AG20443 (cell line): ENCODE results near the gene HLA-DQB2.
"Not testable (repeated sequence)": the region's sequence is repeated elsewhere in the genome, so short reads cannot be mapped to it uniquely, and the experiment has no call there.

Experiments used
- DNase-seq: peaks from one replicate; pipeline ENCODE4 v3.0.0; 2012; ENCODE audit warnings: low spot score, mixed read lengths

HLA-DQB2 gene

DNA sequence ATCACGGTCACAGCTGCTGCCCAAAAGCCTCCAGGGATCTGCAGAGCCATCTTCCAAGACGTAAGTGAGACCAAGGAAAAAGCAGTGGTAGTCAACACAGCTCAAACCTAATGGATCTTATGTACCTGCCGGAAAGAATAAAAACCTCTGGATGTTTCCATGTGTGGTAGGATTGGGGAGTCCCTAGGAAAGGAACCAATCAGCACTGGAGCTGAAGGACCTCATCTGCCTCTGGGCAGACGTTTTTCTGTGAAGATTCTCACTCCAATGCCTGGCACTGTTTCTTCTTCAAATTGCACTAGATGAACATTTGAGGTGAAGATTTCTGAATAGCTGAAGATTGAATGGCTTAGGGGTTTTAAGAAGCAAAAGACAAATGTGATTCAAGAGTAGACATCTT, at the start of gene HLA-DQB2:
TSS of gene HLA-DQB2 (minus strand) at position 112 of the 400 bp plus-strand sequence. CDS start at position 50, 62 bp downstream.
- DNase-seq, result no peak

DNA sequence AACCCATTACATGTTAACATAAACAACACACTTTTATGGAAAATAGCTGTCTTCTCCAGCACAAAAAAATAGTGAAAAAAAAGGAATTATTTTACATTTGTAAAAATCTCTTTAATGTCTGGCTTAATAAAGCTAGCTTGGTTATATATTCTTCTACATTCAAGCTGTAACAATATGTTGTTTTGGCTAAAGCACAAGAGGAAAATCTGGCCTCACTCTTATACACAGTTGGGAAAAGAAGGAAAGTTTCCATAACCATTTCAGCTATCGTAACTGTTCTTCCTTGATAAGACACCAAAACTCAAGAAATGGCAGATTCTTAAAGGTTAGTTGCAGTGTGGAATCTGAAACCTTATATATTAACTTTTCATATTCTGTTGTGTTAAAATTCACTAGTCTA, 45.8 kb upstream of the HLA-DQB2 start:
- no peak for DNase-seq

DNA sequence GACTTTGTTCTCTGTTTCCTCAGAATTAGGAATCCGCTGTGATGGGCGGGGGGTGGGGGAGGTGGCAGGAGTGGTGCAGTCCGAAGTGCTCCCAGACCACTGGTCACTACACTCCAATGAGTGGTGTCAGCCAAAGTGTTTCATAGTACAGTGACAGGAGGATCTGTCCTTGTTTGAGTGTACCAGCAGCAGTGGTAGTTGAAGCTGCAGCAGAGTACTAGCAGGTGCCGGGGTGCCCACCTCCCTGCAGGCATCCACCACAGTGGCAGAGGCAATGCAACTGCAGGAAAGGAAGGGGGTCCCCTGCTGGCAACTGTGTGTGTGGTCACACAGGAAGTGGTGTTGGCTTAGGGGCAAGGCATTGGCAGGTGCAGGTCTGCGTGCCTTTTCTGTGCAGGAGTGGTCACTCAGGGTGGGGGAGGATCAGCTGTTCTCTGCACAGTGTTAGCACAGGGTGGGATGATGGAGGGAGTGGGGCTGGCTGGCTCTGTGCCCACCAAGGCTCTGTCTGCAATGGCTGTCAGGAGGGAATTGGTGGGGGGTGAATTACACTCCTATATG, 43.8 kb upstream of the HLA-DQB2 start:
- no peak for DNase-seq

DNA sequence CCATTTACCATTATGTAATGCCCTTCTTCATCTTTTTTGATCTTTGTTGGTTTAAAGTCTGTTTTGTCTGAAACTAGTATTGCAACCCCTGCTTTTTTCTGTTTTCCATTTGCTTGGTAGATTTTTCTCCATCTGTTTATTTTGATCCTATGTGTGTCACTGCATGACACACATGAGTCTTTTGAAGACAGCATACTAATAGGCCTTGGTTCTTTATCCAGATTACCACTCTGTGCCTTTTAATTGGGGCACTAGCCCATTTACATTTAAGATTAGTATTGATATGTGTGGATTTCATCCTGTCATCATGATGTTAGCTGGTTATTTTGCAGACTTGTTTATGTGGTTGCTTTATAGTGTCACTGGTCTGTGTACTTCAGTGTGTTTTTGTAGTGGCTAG, 42.1 kb upstream of the HLA-DQB2 start:
- DNase-seq, result not testable (repeated sequence)

DNA sequence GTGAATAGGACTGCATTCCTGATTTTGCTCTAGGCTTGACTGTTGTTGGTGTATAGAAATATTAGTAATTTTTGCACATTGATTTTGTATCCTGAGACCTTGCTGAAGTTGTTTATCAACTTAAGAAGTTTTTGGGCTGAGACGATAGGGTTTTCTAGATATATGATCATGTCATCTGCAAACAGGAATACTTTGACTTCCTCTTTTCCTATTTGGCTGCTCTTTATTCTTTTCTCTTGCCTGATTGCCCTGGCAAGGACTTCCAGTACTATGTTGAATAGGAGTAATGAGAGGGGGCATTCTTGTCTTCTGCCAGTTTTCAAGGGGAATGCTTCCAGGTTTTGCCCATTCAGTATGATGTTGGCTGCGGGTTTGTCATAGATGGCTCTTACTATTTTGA, 40.1 kb upstream of the HLA-DQB2 start:
- no peak for DNase-seq

DNA sequence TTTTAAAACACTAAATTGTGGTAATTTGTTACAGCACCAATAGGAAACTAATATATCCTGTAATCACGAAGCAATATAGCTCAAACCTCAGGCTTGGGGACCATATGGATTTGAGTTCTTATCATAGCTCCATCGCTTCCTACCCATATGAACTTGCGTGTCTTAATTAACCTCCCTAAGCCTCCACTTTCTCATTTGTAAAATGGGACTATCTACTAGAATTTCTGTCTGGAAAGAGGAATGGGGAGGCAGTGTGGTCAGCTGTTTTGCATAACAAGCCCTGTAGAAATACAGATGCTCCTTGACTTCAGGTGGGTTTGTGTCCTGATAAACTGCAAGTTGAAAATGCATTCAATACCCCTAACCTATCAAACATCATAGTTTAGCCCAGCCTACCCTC, 36.4 kb upstream of the HLA-DQB2 start:
- DNase-seq, result no peak

DNA sequence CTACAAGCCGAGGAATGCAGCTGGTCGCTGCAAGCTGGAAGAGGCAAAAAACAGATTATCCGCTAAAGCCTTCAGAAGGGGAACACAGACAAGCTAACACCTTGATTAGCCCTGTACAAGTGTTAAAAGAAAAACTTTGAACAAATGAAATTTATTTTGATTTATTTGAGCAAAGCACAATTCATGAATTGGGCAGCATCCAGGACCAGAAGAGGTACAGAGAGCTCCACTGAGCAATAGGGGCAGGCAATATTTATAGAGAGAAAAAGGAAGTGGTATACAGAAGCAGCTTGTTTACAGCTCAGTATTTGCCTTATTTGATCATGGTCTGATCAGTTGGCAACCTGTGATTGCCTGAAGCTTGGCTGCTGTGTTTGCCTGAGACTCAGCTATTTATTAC, 35.8 kb upstream of the HLA-DQB2 start:
- DNase-seq, result no peak

DNA sequence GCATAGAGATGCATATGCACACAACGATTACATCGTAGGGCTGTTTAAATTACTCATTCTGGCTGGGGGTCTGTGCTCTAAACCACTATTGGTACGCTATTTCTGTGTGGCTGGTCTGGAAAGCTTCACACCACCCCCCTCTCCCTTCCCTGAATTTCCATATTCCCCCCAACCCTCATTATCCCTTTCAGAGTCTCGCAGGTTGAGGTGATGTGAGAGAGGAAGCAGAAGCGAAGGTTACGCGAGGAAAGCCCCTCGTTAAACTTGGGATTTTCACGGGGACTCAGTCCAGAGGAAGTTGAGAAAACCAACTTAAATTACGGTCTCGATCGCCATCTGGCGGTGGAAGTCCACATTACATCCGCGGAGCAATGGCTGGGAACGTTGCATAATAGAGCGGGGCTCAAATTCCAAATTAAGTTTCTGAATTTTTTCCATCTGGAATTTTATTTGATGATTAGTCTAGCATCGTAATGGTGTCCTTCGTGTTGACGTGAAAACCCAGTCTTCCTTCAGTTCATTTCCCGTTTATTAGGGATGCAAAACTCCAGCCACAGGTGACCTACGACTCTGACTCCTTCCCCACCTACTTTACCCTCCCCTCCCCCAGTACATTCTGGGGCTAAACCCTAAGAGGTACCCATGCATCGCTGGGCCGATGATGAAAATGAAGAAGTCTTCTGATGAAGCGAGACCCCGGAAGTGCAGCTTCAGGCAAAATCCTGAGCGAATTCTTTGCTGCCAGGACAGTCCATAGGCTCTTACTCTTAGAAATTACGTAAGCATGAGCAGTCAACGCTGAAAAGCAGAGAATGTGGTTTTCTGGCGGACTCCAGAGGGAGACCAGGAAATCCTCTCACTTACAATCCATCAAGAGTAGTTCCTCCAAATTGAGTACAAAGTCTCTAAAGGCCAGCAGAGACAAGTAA, 33.8 kb upstream of the HLA-DQB2 start:
- peak; percentile 76 for DNase-seq

DNA sequence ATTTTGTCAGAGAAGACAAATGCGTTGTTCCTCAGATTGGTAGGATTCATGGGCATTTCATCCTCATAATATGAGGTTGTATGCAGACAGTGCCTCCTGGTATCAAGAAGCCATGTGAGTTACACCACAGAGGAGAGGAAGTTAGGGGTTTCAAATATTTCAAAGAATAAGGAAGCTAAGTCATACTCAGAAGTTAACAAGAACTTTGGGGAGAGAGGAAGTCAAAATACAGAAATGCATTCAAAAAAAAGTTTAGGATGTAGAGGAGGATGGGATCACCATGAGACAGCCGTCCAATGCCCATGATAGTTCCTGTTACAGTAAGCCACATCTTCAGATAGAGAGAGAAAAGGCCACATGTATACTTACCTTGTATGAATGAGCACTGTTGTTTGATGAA, 31.2 kb upstream of the HLA-DQB2 start:
- DNase-seq, result no peak

DNA sequence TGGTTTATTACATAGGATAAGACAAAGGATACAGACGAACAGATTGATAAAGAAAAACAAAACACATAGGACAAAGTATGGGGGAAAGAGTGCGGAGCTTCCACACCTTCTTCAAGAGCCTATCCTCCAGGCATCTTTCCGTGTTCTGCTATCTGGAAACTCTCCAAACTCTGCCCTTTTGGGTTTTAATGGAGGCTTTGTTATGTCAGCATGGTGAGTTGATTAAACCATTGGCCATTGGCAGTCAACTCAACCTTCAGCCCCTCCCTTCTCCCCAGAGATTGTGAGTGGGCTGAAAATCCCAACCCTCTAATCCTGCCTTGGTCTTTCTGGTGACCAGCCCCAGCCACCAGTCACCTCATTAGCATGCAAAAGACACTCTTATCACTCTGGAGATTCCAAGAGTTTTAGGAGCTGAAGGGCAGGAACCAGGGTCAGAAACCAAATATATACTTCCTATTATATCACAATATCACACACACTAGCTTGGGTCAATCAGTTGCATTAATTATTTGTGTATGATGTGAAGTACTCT, 29.6 kb upstream of the HLA-DQB2 start:
- no peak for DNase-seq

DNA sequence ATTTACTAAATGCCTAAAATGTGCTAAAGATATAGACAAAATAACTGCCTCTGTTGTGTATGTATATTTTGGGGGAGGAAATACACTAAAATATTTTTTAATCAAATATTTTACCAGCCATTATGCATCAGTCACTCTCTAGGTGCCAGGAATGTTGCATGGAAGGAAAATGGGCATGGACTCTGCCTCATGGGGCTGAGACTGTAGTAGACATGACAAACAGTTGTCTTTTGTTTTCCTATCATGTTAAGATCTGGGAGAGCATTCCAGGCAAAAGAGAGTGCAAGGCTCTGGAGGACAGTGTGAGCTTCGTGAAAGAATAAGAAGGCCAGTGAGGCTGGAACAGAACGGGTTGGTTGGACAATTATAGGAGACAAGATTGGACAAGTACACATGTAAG, 27.0 kb upstream of the HLA-DQB2 start:
- peak; percentile 30 for DNase-seq

DNA sequence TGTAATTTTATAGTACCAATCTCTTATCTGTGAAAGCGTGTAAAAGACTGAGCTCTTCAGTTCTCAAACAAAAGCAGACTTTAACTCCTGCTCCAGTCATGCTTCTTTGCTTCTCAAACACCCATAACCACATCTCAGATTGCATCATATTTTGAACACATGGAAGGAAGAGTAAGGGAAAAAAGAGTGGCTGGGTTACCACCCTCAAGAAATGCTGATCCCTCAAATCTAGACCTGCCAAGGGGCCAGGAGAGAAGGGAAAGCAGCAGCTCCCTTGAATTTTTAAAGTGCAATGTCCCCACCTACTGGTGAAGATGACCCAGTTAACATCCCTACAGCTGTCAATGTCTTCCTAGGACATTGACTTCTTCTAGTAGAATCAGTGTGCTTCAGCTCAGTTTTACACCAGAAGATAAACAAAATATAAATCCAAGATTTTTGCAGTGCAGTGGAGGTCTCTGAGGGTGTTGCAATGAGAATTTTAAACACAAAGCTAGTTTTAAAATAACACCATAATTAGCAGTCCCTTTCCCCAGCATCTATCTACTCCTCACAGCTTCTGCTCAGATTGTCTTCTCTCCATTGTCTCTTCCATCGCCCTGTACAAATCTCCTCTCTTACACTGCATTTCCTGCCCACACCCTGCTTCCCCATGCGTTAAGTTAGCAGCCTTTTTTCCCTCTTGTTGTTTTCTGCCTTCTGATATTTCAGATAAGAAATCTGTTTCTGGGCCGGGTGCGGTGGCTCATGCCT, 22.6 kb upstream of the HLA-DQB2 start:
- peak; percentile 66 for DNase-seq

DNA sequence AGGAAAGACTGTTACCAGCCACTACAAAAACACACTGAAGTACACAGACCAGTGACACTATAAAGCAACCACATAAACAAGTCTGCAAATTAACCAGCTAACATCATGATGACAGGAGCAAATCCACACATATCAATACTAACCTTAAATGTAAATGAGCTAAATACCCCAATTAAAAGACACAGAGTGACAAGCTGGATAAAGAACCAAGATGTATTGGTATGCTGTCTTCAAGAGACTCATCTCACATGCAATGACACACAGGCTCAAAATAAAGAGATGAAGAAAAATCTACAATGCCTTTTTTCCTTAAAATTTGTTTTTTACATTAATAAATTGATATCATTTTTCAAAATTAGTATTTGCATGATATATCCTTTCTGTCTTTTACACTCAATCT, 19.6 kb upstream of the HLA-DQB2 start:
- not testable (repeated sequence) for DNase-seq

DNA sequence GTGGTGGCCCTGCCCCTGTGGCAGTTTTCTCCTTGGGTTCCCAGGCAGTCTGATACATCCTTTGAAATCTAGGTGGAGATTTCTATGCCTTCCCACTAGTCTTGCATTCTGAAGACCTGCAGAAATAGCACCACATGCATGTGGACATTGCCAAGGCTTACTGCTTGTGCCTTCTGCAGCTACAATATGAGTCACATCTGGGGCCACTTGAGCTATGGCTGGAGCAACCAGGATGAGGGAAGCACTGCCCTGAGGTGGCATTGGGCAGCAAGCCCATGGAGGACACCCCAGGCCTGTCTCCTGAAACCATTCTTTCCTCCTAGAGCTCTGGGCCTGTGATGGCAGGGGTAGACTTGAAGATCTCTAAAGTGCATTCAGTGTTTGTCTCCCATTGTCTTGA, 15.7 kb upstream of the HLA-DQB2 start:
- no peak for DNase-seq

DNA sequence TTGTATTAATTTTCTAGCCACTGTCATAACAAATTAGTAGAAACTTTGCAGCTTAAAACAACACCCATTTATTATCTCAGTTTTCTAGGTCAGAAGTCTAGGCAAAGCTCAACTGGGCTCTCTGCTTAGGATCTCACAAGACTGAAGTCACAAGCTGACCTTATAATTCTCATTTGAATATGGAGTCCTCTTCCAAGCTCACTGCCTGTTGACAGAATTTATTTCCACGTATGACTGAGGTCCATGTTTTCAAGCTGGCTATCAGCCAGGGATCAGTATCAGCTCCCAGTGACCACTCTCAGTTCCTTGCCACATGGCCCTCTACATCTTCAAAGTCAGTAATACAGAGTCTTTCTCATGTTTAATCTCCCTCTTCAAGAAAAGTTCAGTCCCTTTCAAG, 11.7 kb upstream of the HLA-DQB2 start:
- DNase-seq, result no peak

DNA sequence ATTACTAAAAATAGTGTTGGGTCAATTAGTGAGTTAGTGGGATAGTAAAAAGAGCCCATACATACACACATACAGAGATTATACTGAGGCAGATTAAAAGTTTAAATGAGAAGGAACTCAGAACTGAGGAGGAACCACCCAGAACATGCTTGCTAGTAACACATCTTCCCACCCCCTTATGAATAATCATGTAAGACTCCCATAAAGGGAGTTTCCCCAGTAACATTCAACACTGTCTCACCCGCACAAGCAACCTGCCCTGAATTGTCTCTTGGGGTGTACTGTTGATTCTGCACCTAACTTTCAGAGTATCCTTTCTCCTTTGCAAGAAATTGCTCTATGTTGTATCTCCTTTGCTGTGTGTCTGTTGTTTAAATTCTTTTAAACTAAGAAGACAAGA, 11.1 kb upstream of the HLA-DQB2 start:
- no peak for DNase-seq

DNA sequence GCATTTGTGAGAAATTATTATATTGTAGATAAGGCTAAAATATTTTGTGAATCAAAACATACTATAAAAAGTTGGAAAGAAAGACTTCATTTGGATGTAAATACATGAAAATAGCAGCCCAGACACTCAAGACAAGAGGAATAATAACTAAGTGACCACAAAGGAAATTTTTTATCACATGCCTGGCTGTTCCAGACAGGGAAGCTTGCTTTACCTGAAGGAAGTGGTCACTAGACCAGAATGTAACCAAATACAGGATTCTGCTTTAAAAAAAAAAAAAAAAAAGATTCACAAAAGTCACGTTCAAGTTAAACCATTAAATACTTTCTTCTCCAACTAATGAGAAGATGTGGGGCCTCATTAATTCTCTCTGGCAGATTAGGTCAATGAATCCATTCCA, 9.3 kb upstream of the HLA-DQB2 start:
- no peak for DNase-seq

DNA sequence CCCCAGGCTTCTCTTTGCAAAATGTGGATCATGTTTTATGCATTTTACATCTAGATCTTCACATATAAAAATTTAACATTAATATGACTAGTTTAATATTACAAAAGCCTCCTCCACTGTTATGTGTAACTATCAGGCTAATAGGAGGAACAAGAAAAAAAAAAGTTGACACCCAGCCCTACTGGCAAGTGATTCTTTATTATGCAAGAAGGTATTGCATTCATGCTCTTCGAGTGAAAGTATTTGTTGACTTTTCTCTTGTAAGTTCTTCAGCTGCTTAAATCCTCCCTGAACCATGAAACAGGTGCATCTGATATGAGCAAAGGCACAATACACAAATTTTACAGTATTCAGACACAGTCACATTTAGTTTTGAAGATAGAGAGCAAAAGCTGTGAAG, 716 bp upstream of the HLA-DQB2 start:
- no peak for DNase-seq

DNA sequence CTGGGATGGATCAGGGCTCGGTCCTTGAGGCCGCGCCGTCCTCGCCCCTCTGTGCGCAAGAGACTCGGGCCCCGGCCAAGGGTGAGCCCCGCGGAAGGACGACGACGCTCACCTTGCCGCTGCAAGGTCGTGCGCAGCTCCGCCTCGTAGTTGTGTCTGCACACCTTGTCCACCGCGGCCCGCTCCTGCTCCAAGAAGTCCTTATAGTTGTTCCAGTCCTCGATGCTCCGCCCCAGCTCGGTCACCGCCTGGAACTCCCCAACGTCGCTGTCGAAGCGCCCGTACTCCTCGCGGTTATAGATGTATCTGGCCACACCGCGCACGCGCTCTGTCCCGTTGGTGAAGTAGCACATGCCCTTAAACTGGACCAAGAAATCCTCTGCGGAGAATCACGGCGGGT, 1.8 kb downstream of the HLA-DQB2 start:
- no peak for DNase-seq

DNA sequence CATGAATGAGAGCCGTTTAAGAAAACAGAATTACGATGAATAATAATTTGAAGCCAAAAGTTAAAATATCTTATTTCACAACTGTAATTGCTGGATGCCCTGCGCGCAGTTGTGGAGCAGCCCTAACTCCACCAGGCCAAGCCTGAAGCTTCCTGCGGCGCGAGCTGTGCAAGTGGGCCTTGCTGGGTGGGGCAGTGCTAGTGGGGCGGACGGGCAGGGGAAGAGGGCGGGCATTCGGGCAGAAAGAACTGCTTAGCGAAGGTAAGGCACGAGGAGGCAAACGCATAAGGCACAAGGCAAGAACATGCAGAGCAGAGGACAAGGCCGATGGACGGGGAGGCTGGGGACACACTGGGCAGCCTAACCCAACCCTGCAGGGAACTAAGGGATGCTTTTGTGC, 2.3 kb downstream of the HLA-DQB2 start:
- no peak for DNase-seq

DNA sequence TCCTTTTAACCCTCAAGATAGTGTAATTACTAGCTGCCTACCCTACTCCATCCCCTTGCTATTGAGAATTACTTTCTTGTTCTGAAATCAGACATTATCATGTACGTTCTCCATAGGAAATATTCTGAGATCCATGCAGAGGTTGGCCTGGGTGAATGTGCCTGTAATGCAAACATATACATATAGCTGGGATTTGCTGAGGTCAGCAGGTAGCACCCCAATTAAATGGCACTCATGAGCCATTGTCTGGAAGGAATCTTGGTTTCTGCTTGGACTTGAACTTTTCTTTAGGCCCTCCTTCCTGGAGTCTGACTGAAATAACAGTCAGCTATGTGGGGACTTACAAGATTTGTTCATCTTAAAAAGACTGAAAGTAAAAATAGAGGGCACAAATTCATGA, 3.7 kb downstream of the HLA-DQB2 start:
- DNase-seq, result no peak

DNA sequence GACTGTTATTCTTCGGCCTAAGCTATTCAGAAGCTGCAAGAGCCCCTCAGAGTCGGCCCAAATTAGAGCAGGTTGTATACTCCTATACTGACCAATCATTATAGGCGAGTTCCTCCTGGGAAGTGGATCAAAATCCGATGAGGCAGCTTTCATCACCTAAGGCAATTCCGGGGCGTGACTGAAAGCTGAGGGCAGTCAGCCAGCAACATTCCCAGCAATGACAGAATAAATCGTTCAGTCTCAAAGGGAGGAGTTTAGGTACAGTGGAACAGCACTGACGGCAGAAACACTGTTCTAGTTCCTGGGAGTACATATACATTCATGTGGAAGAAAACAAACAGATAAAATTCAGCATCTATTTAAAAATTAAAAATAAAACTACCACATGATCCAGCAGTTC, 10.8 kb downstream of the HLA-DQB2 start:
- no peak for DNase-seq

DNA sequence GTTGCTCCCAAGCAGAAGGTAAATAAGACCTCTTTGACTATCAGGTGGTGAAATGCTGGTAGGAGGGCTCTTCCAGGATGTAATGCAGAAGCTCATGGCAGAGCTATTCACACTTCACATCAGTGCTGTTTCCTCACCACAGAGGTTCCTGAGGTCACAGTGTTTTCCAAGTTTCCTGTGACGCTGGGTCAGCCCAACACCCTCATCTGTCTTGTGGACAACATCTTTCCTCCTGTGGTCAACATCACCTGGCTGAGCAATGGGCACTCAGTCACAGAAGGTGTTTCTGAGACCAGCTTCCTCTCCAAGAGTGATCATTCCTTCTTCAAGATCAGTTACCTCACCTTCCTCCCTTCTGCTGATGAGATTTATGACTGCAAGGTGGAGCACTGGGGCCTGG, 17.7 kb downstream of the HLA-DQB2 start:
- not testable (repeated sequence) for DNase-seq
